Endodermal cell (in vitro differentiated cells): ENCODE data around the gene RFPL3. TPM values are rescaled to one million over a fixed set of nuclear protein-coding genes. Genes with fewer than 3 reads are reported as not detected.
"Not testable (repeated sequence)": the region's sequence is repeated elsewhere in the genome, so short reads cannot be mapped to it uniquely, and the experiment has no call there.

Experiments
- DNase-seq: peaks from one replicate; pipeline ENCODE4 v3.0.0-alpha.2; 2017
- H3K27ac ChIP-seq: 2 replicates; pipeline ENCODE4 v1.5.1; 2013; ENCODE audit warnings: mild to moderate bottlenecking, low read depth, low read length, moderate library complexity
- H3K27me3 ChIP-seq: 2 replicates; pipeline ENCODE4 v1.6.1; 2013; ENCODE audit warnings: mild to moderate bottlenecking, low read length, moderate library complexity; ENCODE audit not compliant: insufficient read depth, control insufficient read depth, poor library complexity, severe bottlenecking
- H3K36me3 ChIP-seq: 2 replicates; pipeline ENCODE4 v1.7.0; 2013; ENCODE audit warnings: mild to moderate bottlenecking, low read length, moderate library complexity; ENCODE audit not compliant: control insufficient read depth, insufficient read depth
- H3K4me1 ChIP-seq: one replicate; pipeline ENCODE4 v1.7.0; 2013; ENCODE audit warnings: low read length; ENCODE audit not compliant: control insufficient read depth, insufficient read depth
- H3K4me3 ChIP-seq: 2 replicates; pipeline ENCODE4 v1.5.1; 2013; ENCODE audit warnings: mild to moderate bottlenecking, low read length, moderate library complexity
- H3K9ac ChIP-seq: 2 replicates; pipeline ENCODE4 v1.6.1; 2013; ENCODE audit warnings: mild to moderate bottlenecking, low read length, moderate library complexity; ENCODE audit not compliant: poor library complexity, severe bottlenecking; ENCODE audit errors: extremely low read depth
- H3K9me3 ChIP-seq: 2 replicates; pipeline ENCODE4 v1.6.1; 2013; ENCODE audit warnings: mild to moderate bottlenecking, low read length, moderate library complexity; ENCODE audit not compliant: control insufficient read depth
- H3K27ac Mint-ChIP-seq: 2 replicates; pipeline ENCODE4 v1.8.0; 2020; ENCODE audit warnings: mixed read lengths
- H3K27me3 Mint-ChIP-seq: 2 replicates; pipeline ENCODE4 v1.8.0; 2021; ENCODE audit warnings: mild to moderate bottlenecking, mixed read lengths; ENCODE audit not compliant: insufficient read depth
- H3K36me3 Mint-ChIP-seq: 2 replicates; pipeline ENCODE4 v1.8.0; 2020; ENCODE audit warnings: low read depth, mixed read lengths
- H3K4me1 Mint-ChIP-seq: 2 replicates; pipeline ENCODE4 v1.8.0; 2020; ENCODE audit warnings: mixed read lengths
- H3K4me3 Mint-ChIP-seq: 2 replicates; pipeline ENCODE4 v1.8.0; 2020; ENCODE audit warnings: mild to moderate bottlenecking, moderate library complexity, mixed read lengths
- H3K9me3 Mint-ChIP-seq: 2 replicates; pipeline ENCODE4 v1.8.0; 2020; ENCODE audit warnings: mild to moderate bottlenecking, mixed read lengths
- CTCF ChIP-seq: fragments of 200-600 bp; sonication (generic); conservative IDR thresholded peaks from 2 replicates; pipeline ENCODE4 v1.5.0; 2021; ENCODE audit warnings: antibody characterized with exemption, mild to moderate bottlenecking
- whole genome bisulfite sequencing, 2 experiments: methylation state at CpG; one replicate each; pipeline versions ENCODE4 v1.1.5 to v1.1.7; 2013; ENCODE audit warnings: missing lambda C conversion rate in 2 of 2, mixed read lengths in 1 of 2; ENCODE audit not compliant: insufficient coverage in 1 of 2, insufficient read length in 1 of 2; 5-methylcytosine and 5-hydroxymethylcytosine counted together
- long read RNA-seq, 4 experiments: library from polyadenylated mRNA in 2 of 4; library from RNA in 1 of 4; library from capped mRNA in 1 of 4; stranded (forward) in 3 of 4; unstranded in 1 of 4; transcript quantifications; one replicate each; pipeline ENCODE4 v2.0.0, GENCODE V29; 2020 to 2021; ENCODE audit warnings: inconsistent platforms in 1 of 4
- polyA plus RNA-seq, 2 experiments: library from polyadenylated mRNA; stranded (reverse); fragments of 50-300 nt; gene quantifications; one replicate each; pipeline ENCODE4 v1.2.3, GENCODE V29; 2013
- total RNA-seq, 2 donors: library from RNA; stranded (reverse); fragmentation: NEBNext Ultra II Directional in 1 of 2; extraction: Animal tissue kit (Norgen Biotek cat#: 25700) in 1 of 2; gene quantifications; 2 replicates in 1 of 2; 3 replicates in 1 of 2; pipeline ENCODE4 v1.2.1, GENCODE V29; 2021

Gene RFPL3
- not detected for total RNA-seq
- polyA plus RNA-seq (2013, experiment 1 of 2), result not detected
- not detected for polyA plus RNA-seq (2013, experiment 2 of 2)
- long read RNA-seq, experiment 1, result 0 reads
- long read RNA-seq, experiment 2, result 0 reads
- long read RNA-seq, experiment 3, result 0 reads
- long read RNA-seq, experiment 4, result 0 reads

DNA sequence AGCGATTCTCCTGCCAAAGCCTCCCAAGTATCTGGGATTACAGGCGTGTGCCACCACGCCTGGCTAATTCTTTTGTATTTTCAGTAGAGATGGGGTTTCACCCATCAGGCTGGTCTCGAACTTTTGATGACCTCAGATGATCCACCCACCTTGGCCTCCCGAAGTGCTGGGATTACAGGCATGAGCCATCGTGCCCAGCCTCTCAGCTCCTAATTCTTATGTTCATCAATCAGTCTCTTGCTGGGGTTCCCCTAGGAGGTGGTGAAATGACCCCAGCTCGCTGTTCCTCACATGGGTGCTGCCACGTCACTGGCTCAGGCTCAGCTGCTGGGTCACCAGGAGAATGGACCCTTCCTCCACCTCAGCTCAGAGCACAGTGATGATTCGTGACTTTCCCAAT lies at the start of gene RFPL3:
Gene RFPL3 (plus strand): TSS at position 301 of the 400 bp plus-strand sequence. CDS start 205 bp downstream, outside the sequence.
- H3K27ac Mint-ChIP-seq, result peak within 1 kb of the TSS; percentile 24
- DNase-seq, H3K4me3 Mint-ChIP-seq, H3K4me3 ChIP-seq, H3K27me3 Mint-ChIP-seq, H3K4me1 ChIP-seq, H3K9me3 ChIP-seq, H3K27ac ChIP-seq, H3K36me3 Mint-ChIP-seq, H3K4me1 Mint-ChIP-seq, H3K9ac ChIP-seq, H3K36me3 ChIP-seq, H3K27me3 ChIP-seq, H3K9me3 Mint-ChIP-seq: not testable (repeated sequence)
- WGBS, 2 experiments, result 74 to 78% methylated on average over 5 to 9 of the region's 9 CpGs

DNA sequence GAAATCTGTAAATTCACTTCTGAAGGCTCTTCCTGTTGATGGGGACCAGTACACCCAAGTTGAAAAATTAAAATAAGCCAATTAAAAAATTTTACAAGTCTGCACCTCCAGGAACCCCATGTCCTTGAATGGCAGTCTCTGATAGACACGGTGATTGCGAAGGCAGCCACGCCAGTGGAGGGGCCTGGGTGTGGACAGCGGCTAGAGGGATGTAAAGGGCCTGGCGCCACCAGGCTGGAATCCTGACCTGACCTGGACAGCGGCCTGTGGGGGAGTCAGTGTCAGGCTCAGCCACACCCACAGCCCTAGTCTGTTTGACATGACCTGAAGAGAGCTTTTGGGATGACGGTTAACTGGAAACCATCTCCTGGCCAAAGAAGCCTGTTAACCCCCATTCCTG lies 49.5 kb upstream of the RFPL3 start:
- no peak overlapping the region for H3K9ac ChIP-seq
- H3K4me3 Mint-ChIP-seq, result no peak overlapping the region
- H3K4me1 ChIP-seq, result no peaks in the 10 kb centered on the region
- no peak overlapping the region for H3K4me3 ChIP-seq
- no peak for TF ChIP-seq CTCF
- WGBS, 2 experiments, result 92 to 95% methylated on average over 7 of the region's 7 CpGs
- H3K36me3 ChIP-seq, result no peaks in the 10 kb centered on the region
- H3K9me3 ChIP-seq, result no peaks in the 10 kb centered on the region
- H3K27ac Mint-ChIP-seq, result no peak overlapping the region
- H3K27me3 Mint-ChIP-seq, result no peaks in the 10 kb centered on the region
- H3K27ac ChIP-seq, result no peak overlapping the region
- no peak for DNase-seq
- H3K9me3 Mint-ChIP-seq, result no peaks in the 10 kb centered on the region
- H3K27me3 ChIP-seq, result no peaks in the 10 kb centered on the region
- no peaks in the 10 kb centered on the region for H3K4me1 Mint-ChIP-seq
- H3K36me3 Mint-ChIP-seq, result peaks cover 2% of the 10 kb centered on the region

DNA sequence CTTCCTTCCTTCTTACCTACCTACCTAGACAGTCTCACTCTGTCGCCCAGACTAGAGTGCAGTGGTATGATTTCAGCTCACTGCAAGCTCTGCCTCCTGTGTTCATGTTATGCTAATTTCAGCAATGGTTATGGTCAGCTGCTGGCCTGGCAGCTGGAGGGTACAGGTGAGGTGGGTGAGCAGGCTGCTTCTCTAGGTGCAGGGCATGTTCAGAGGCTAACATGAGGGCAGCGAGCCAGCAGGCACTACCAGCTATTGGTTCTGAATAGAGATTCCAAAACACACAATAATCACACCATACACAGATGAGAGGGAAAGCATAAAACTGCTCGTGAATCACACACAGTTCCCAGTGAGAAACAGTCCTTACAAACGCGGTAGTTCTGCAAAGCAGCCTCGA lies 48.7 kb upstream of the RFPL3 start:
- no peaks in the 10 kb centered on the region for H3K9me3 ChIP-seq
- WGBS, 2 experiments, result 93% methylated on average over 6 of the region's 6 CpGs; no CpG with 5 or more reads in 1 of the 2 experiments
- H3K36me3 ChIP-seq, result no peaks in the 10 kb centered on the region
- Mint-ChIP-seq H3K36me3 (no peaks in the 10 kb centered on the region), H3K9me3 (no peaks in the 10 kb centered on the region), H3K27ac (no peak overlapping the region), H3K4me3 (no peak overlapping the region), H3K27me3 (no peaks in the 10 kb centered on the region), H3K4me1 (no peaks in the 10 kb centered on the region)
- no peak for TF ChIP-seq CTCF
- no peaks in the 10 kb centered on the region for H3K27me3 ChIP-seq
- no peaks in the 10 kb centered on the region for H3K4me1 ChIP-seq
- no peak overlapping the region for H3K9ac ChIP-seq
- DNase-seq, result no peak
- no peak overlapping the region for H3K4me3 ChIP-seq
- no peak overlapping the region for H3K27ac ChIP-seq
